Astrocyte (in vitro differentiated cells and primary cell): ENCODE results near the gene ST6GAL2. TPM values are rescaled to one million over a fixed set of nuclear protein-coding genes. Genes with fewer than 3 reads are reported as not detected.
A peak's percentile ranks its signal among the peaks of the same experiment; 100 is the strongest.

Experiments
- DNase-seq: peaks from one replicate; pipeline ENCODE4 v3.0.0-alpha.2; 2010; ENCODE audit warnings: low read depth
- FAIRE-seq: peaks from 2 replicates; lab custom pipeline; 2011; peaks lifted over from hg19 to GRCh38; lab: Jason Lieb, UNC
- H2AFZ ChIP-seq: 2 replicates; pipeline ENCODE4 v1.6.0; 2012; ENCODE audit warnings: low read depth, low read length, inconsistent platforms
- H3K27ac ChIP-seq: 2 replicates; pipeline ENCODE4 v1.5.1; 2011; ENCODE audit warnings: low read depth, low read length, inconsistent platforms
- H3K27me3 ChIP-seq: 2 replicates; pipeline ENCODE4 v1.6.0; 2011; ENCODE audit warnings: low read length, inconsistent platforms; ENCODE audit not compliant: insufficient read depth
- H3K36me3 ChIP-seq: 2 replicates; pipeline ENCODE4 v1.5.1; 2011; ENCODE audit warnings: low read length, inconsistent platforms; ENCODE audit not compliant: insufficient read depth
- H3K4me1 ChIP-seq: 2 replicates; pipeline ENCODE4 v1.5.1; 2011; ENCODE audit warnings: low read length, inconsistent platforms; ENCODE audit not compliant: insufficient read depth
- H3K4me2 ChIP-seq: 2 replicates; pipeline ENCODE4 v1.6.0; 2012; ENCODE audit warnings: low read length, inconsistent platforms
- H3K4me3 ChIP-seq: 2 replicates; pipeline ENCODE4 v1.5.1; 2011; ENCODE audit warnings: low read depth, mild to moderate bottlenecking, low read length, inconsistent platforms; ENCODE audit not compliant: insufficient read depth
- H3K79me2 ChIP-seq: 2 replicates; pipeline ENCODE4 v1.6.0; 2012; ENCODE audit warnings: mild to moderate bottlenecking, low read length, inconsistent platforms; ENCODE audit not compliant: insufficient read depth
- H3K9ac ChIP-seq: 2 replicates; pipeline ENCODE4 v1.6.0; 2012; ENCODE audit warnings: mild to moderate bottlenecking, low read length, inconsistent platforms
- H3K9me3 ChIP-seq: 2 replicates; pipeline ENCODE4 v1.5.1; 2012; ENCODE audit warnings: low read depth, mild to moderate bottlenecking, low read length, inconsistent platforms; ENCODE audit not compliant: insufficient read depth
- H4K20me1 ChIP-seq: 2 replicates; pipeline ENCODE4 v1.6.0; 2012; ENCODE audit warnings: low read length, inconsistent platforms; ENCODE audit not compliant: insufficient read depth
- H3K27ac Mint-ChIP-seq: one replicate; pipeline ENCODE4 v1.8.0; 2021; ENCODE audit warnings: mild to moderate bottlenecking, mixed read lengths; ENCODE audit not compliant: unreplicated experiment
- H3K27me3 Mint-ChIP-seq: one replicate; pipeline ENCODE4 v1.8.0; 2021; ENCODE audit warnings: low read depth, mixed read lengths; ENCODE audit not compliant: unreplicated experiment
- H3K36me3 Mint-ChIP-seq: one replicate; pipeline ENCODE4 v1.8.0; 2021; ENCODE audit warnings: low read depth, mixed read lengths; ENCODE audit not compliant: unreplicated experiment
- H3K4me1 Mint-ChIP-seq: one replicate; pipeline ENCODE4 v1.8.0; 2021; ENCODE audit warnings: low read depth, mixed read lengths; ENCODE audit not compliant: unreplicated experiment
- H3K4me3 Mint-ChIP-seq: one replicate; pipeline ENCODE4 v1.8.0; 2021; ENCODE audit warnings: mild to moderate bottlenecking, moderate library complexity, mixed read lengths; ENCODE audit not compliant: unreplicated experiment
- H3K9me3 Mint-ChIP-seq: one replicate; pipeline ENCODE4 v1.8.0; 2021; ENCODE audit warnings: mild to moderate bottlenecking, mixed read lengths; ENCODE audit not compliant: unreplicated experiment
- CTCF ChIP-seq: IDR thresholded peaks from 2 replicates; pipeline ENCODE4 v1.5.1; 2011; ENCODE audit warnings: low read depth, mild to moderate bottlenecking, inconsistent platforms, low read length, moderate library complexity; ENCODE audit not compliant: insufficient read depth
- EZH2 ChIP-seq: IDR thresholded peaks from 2 replicates; pipeline ENCODE4 v1.6.1; 2012; ENCODE audit warnings: mild to moderate bottlenecking, low read length, inconsistent platforms; ENCODE audit not compliant: insufficient read depth
- total RNA-seq: library from RNA; stranded (reverse); gene quantifications from 2 replicates; pipeline ENCODE4 v1.2.1, GENCODE V29; 2021

ST6GAL2 gene
- total RNA-seq, 1 donor from 2014 or later: 59.8 TPM

- Histone ChIP-seq H3K9me3 (no peaks in the 10 kb centered on the region), H3K9ac (no peak overlapping the region), H3K4me1 (no peaks in the 10 kb centered on the region), H3K36me3 (no peaks in the 10 kb centered on the region), H3K4me2 (no peak overlapping the region), H3K27ac (no peak overlapping the region), H2AFZ (no peak overlapping the region), H3K27me3 (no peaks in the 10 kb centered on the region), H3K4me3 (no peak overlapping the region), H3K79me2 (no peaks in the 10 kb centered on the region), H4K20me1 (no peaks in the 10 kb centered on the region)
- Mint-ChIP-seq H3K36me3 (peaks cover 47% of the 10 kb centered on the region), H3K4me1 (peaks cover 6% of the 10 kb centered on the region), H3K9me3 (peaks cover 14% of the 10 kb centered on the region), H3K4me3 (no peak overlapping the region), H3K27me3 (no peaks in the 10 kb centered on the region), H3K27ac (no peak overlapping the region)
- TF ChIP-seq EZH2 (no peak), CTCF (no peak)
- FAIRE-seq: no peak
- no peak for DNase-seq
Observed at GRCh38 chr2:106828119-106828518, 57.8 kb downstream of the ST6GAL2 start.

- H3K27me3 Mint-ChIP-seq: no peaks in the 10 kb centered on the region
Observed at GRCh38 chr2:106827158-106827557, 58.8 kb downstream of the ST6GAL2 start.

More at GRCh38 chr2:106827158-106827557, 58.8 kb downstream of the ST6GAL2 start:
- no peak overlapping the region for H3K9ac ChIP-seq
- H3K36me3 ChIP-seq: no peaks in the 10 kb centered on the region
- no peaks in the 10 kb centered on the region for H4K20me1 ChIP-seq
- H3K4me1 Mint-ChIP-seq: peaks cover 6% of the 10 kb centered on the region
- no peak for FAIRE-seq
- H3K4me3 ChIP-seq: no peak overlapping the region
- no peak overlapping the region for H3K4me2 ChIP-seq
- H3K36me3 Mint-ChIP-seq: peaks cover 46% of the 10 kb centered on the region
- H3K9me3 ChIP-seq: no peaks in the 10 kb centered on the region
- DNase-seq: peak; percentile 39
- H3K4me3 Mint-ChIP-seq: no peak overlapping the region
- no peak overlapping the region for H3K27ac Mint-ChIP-seq
- H3K27me3 ChIP-seq: no peaks in the 10 kb centered on the region
- H3K4me1 ChIP-seq: no peaks in the 10 kb centered on the region
- TF ChIP-seq EZH2 (no peak), CTCF (no peak)
- no peak overlapping the region for H2AFZ ChIP-seq
- peaks cover 14% of the 10 kb centered on the region for H3K9me3 Mint-ChIP-seq
- peak overlapping the region; percentile 15 for H3K27ac ChIP-seq
- no peaks in the 10 kb centered on the region for H3K79me2 ChIP-seq
